IPS-15b (cell line): ENCODE data around the gene SEMA7A.

ENCODE experiments used
- H3K27me3 ChIP-seq: one replicate; pipeline ENCODE4 v1.6.1; 2013; ENCODE audit warnings: low read length; ENCODE audit not compliant: control insufficient read depth, insufficient read depth
- H3K36me3 ChIP-seq: one replicate; pipeline ENCODE4 v1.6.1; 2013; ENCODE audit warnings: low read length; ENCODE audit not compliant: control insufficient read depth, insufficient read depth
- H3K4me1 ChIP-seq: one replicate; pipeline ENCODE4 v1.6.1; 2013; ENCODE audit warnings: mild to moderate bottlenecking, low read length; ENCODE audit not compliant: control insufficient read depth, insufficient read depth
- H3K4me3 ChIP-seq: one replicate; pipeline ENCODE4 v1.5.1; 2013; ENCODE audit warnings: low read depth, low read length
- H3K9ac ChIP-seq: one replicate; pipeline ENCODE4 v1.6.1; 2013; ENCODE audit warnings: low read depth, mild to moderate bottlenecking, low read length
- H3K9me3 ChIP-seq: one replicate; pipeline ENCODE4 v1.6.1; 2013; ENCODE audit warnings: mild to moderate bottlenecking, low read length; ENCODE audit not compliant: control insufficient read depth, insufficient read depth

Gene SEMA7A

DNA sequence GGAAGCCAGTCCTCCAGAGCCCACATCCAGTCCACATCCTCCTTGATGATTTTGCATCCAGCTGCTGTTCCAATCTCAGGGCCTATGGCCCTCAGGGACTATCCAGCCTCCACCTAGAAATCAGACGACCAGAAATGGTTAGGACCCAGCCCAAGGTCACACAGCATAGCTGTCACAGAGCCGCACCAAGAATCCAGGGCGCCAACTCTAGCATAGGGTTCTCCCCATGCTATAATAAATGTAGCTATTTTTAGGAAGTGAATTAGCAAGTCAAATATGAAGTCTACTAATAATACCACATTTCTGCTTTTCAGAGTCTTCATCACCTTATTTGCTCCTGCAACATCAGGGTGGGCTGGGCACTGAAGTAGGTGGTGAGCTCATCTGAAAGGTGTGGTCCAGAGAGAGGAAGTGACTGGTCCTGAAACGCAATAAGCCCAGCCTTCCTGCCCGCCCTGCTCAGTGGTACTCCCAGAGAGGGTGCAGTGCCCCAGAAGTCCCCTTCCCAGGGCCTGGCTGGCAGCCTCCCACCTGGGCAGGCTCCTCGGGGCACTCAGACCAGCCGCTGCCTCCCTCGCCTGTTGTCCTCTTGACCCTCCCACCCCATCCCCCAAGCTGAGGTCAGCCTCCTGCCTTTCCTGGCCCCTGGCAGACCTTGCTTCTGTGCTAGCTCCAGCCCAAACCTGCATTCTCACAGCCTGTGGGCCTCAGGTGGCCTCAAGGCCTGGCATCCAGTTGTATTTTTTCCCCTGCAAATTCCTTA, 48.7 kb downstream of the SEMA7A start:
- no peak overlapping the region for H3K9ac ChIP-seq
- H3K4me3 ChIP-seq, result no peak overlapping the region
- H3K9me3 ChIP-seq, result no peaks in the 10 kb centered on the region
- H3K27me3 ChIP-seq, result no peaks in the 10 kb centered on the region
- no peaks in the 10 kb centered on the region for H3K4me1 ChIP-seq
- H3K36me3 ChIP-seq, result no peaks in the 10 kb centered on the region

- Histone ChIP-seq H3K9me3 (no peaks in the 10 kb centered on the region), H3K4me3 (no peak overlapping the region), H3K9ac (no peak overlapping the region), H3K36me3 (no peaks in the 10 kb centered on the region), H3K4me1 (no peaks in the 10 kb centered on the region), H3K27me3 (no peaks in the 10 kb centered on the region)
Observed at GRCh38 chr15:74384566-74384880, 49.2 kb downstream of the SEMA7A start.

DNA sequence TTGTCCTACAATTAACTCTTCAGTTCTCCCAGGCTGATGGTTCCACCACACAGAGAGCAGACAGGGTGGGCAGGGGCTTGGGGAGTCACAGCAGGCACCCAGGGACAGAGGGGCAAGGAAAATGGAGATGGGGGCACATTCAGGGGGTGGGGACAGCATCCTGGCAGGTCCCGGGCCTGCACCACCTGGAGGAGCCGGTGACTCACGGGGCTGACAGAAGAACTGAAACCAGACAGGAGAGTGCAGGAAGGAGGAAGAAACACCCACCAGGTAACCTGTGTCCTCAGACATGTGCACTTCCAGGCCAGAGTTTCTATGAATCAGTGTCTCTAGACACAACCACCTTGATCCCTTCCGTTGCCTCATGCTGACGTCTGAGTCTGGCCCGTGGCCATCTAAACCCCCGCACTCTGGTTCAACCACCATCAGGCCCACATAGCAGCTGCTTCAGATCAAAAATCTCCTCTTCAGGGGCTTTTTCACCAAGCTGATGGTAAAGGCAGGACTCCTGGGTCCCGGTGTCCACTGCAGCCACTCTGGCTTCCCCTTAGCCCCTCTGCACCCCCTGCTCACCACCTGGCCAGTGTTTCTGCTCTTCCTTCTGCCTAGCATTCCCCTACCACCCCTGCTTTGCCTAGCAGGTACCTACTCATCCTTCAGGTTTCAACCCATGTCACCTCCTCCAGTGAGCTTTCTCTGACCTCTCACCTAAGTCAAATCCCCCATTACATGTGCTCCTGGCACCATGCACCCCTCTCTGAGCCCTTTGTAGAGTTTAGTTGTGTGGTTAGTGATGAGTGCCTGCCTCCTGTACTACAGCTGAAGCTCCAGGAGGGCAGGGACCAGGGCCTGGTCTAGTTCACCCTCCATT, 49.8 kb downstream of the SEMA7A start:
- Histone ChIP-seq H3K36me3 (no peaks in the 10 kb centered on the region), H3K9ac (no peak overlapping the region), H3K27me3 (no peaks in the 10 kb centered on the region), H3K4me3 (no peak overlapping the region), H3K4me1 (no peaks in the 10 kb centered on the region), H3K9me3 (no peaks in the 10 kb centered on the region)

DNA sequence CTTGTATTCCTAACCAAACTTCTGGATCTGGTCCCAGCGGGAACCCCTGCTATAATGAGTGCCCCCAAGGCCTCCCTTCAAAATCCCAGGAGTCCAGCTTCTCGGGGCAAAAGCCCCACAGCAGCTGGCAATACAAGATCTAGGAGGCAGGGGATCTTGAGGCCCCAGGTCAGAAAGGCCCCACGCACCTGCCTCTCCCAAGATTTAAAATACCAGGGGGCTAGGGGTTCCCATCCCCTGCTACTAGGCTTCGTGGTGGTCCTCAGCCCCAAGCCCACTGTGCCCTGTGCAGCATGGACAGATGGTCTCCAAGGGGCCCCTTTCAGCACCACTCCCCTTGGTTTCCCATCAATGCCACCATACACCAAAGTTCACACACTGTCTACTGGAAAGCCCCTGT, 50.5 kb downstream of the SEMA7A start:
- Histone ChIP-seq H3K4me3 (no peak overlapping the region), H3K4me1 (no peaks in the 10 kb centered on the region), H3K9me3 (no peaks in the 10 kb centered on the region), H3K27me3 (no peaks in the 10 kb centered on the region), H3K9ac (no peak overlapping the region), H3K36me3 (no peaks in the 10 kb centered on the region)

- Histone ChIP-seq H3K9ac (no peak overlapping the region), H3K9me3 (no peaks in the 10 kb centered on the region), H3K36me3 (no peaks in the 10 kb centered on the region), H3K4me3 (no peak overlapping the region), H3K4me1 (no peaks in the 10 kb centered on the region), H3K27me3 (no peaks in the 10 kb centered on the region)
Observed at GRCh38 chr15:74382004-74382816, 51.5 kb downstream of the SEMA7A start.

- no peaks in the 10 kb centered on the region for H3K27me3 ChIP-seq
- H3K9ac ChIP-seq, result no peak overlapping the region
- H3K4me1 ChIP-seq, result no peaks in the 10 kb centered on the region
Observed at GRCh38 chr15:74381481-74381880, 52.3 kb downstream of the SEMA7A start.

GRCh38 chr15:74381190-74381453, 52.6 kb downstream of the SEMA7A start:
- H3K9ac ChIP-seq, result no peak overlapping the region
- no peaks in the 10 kb centered on the region for H3K36me3 ChIP-seq
- no peaks in the 10 kb centered on the region for H3K27me3 ChIP-seq
- no peak overlapping the region for H3K4me3 ChIP-seq
- H3K9me3 ChIP-seq, result no peaks in the 10 kb centered on the region
- no peaks in the 10 kb centered on the region for H3K4me1 ChIP-seq

More at GRCh38 chr15:74381481-74381880, 52.3 kb downstream of the SEMA7A start:
- H3K36me3 ChIP-seq, result no peaks in the 10 kb centered on the region
- H3K9me3 ChIP-seq, result no peaks in the 10 kb centered on the region
- no peak overlapping the region for H3K4me3 ChIP-seq

DNA sequence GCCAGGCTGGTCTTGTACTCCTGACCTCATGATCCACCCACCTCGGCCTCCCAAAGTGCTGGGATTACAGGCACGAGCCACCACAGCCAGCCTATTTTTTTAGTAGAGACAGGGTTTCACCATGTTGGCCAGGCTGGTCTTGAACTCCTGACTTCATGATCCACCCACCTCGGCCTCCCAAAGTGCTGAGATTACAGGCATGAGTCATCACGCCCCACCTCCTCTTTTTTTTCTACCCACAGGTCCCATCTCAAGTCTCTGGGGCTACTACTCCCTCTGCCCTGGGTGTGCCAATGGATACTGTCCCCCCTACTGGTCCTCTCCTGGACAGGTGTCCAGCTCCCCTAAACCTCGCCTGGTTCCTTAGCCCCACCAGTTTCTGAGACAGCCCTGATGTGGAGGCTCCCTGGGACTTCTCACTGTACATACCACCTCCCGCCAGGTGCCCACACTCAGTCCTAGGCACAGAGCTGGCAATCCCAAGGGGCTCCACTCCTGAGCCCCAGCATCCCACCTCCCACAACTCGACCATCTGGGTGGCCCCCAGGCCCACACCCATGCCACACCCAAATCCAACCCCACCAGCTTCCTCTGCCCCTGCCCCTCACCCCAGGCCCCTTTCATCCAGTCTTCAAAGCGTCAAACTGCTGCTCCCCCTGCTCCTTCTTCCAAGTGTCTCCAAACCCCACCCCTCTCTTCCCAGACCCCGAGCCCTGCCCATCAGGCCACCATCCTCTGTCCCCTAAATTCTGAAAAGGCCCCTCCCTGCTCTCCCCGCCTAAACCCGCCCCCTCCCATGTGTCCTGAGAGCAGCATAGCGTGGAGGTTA, 53.2 kb downstream of the SEMA7A start:
- H3K4me1 ChIP-seq, result no peaks in the 10 kb centered on the region
- H3K9me3 ChIP-seq, result no peaks in the 10 kb centered on the region
- H3K4me3 ChIP-seq, result no peak overlapping the region
- no peak overlapping the region for H3K9ac ChIP-seq
- no peaks in the 10 kb centered on the region for H3K27me3 ChIP-seq
- no peaks in the 10 kb centered on the region for H3K36me3 ChIP-seq

DNA sequence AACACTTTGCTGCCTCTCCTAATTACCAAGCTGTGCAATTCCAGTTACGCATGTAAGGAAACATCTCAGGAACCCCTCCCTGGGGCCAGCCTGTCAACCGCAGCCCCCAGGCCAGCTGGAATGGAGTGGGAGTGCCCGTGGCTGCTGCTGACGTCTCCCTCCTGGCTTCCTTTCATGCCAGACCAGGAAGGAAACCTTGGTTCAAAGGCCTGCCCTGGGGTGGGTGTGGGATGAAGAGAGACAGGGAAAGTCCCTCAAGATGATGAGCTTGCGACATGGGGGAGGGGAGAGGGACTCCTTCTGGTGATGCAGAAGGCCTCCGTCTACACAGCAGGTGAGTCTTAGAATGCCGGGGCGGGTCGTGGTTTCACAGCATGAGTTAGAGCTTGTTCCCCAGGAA, 54.9 kb downstream of the SEMA7A start:
- H3K4me1 ChIP-seq, result peaks cover 4% of the 10 kb centered on the region
- H3K36me3 ChIP-seq, result no peaks in the 10 kb centered on the region
- H3K9ac ChIP-seq, result no peak overlapping the region
- no peaks in the 10 kb centered on the region for H3K9me3 ChIP-seq
- H3K4me3 ChIP-seq, result no peak overlapping the region
- no peaks in the 10 kb centered on the region for H3K27me3 ChIP-seq

DNA sequence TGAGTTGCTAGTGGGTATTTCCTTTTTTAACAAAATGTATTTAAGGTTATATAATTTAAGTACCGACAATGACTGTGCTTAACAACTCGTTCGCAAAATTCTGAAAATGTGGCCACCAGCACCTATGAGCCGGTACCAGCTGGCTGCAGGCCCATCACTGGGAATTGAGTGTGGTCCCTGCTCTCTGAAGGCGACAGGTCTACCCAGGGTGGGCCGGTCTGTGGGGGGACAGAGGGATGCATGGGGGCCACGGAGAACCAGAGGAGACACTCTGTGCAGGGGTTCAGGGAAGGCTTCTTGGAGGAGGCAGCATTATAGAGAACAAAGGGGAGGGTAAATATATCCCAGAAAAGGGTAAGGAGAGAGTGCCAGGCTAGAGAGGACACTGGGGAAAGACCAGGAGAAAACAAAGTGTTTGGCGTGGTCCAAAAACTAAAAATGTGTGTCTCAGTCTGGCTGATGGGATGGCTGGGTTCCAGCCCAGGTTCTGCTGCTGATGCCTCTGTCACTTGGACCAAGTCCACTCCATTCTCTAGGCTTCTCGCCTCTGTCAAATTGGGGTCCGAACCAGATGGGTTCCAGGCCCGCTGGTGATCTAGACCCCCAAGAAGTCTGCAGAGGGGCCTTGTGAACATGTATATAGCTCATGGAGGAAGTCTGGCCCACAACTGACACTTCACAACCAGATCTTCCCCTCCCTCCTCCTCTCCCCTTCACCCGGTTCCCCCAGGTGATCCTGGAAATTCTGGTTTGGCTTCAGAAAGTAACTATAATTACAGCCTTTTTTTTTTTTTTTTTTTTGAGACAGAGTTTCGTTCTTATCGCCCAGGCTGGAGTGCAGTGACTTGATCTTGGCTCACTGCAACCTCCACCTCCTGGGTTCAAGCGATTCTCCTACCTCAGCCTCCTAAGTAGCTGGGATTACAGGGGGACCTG, 55.7 kb downstream of the SEMA7A start:
- H3K4me3 ChIP-seq, result no peak overlapping the region
- H3K4me1 ChIP-seq, result peaks cover 8% of the 10 kb centered on the region
- no peaks in the 10 kb centered on the region for H3K27me3 ChIP-seq
- H3K36me3 ChIP-seq, result no peaks in the 10 kb centered on the region
- no peaks in the 10 kb centered on the region for H3K9me3 ChIP-seq
- no peak overlapping the region for H3K9ac ChIP-seq
